ENCODE measurements around the gene GRID2.

GRCh38 chr4:93744961-93745360 is 1441.2 kb downstream of the GRID2 start:
- TF ChIP-seq POLR2A (IDR thresholded peaks at IDR 0.05; ENCODE audit: low read depth, low read length) (no peak), TAF1 (IDR thresholded peaks at IDR 0.05; ENCODE audit: borderline replicate concordance, low read depth, low read length) (no peak)
